Chondrocyte (in vitro differentiated cells): ENCODE results near the gene ELF5. TPM values are rescaled to one million over a fixed set of nuclear protein-coding genes. Genes with fewer than 3 reads are reported as not detected.

ENCODE experiments used
- DNase-seq: peaks from one replicate; pipeline ENCODE4 v3.0.0; 2021; ENCODE audit warnings: mixed read lengths, low spot score
- H3K27ac Mint-ChIP-seq: one replicate; pipeline ENCODE4 v1.8.0; 2021; ENCODE audit warnings: mild to moderate bottlenecking, moderate library complexity, mixed read lengths; ENCODE audit not compliant: unreplicated experiment
- H3K27me3 Mint-ChIP-seq: 2 replicates; pipeline ENCODE4 v1.8.0; 2021; ENCODE audit warnings: low read depth, mixed read lengths
- H3K36me3 Mint-ChIP-seq: 2 replicates; pipeline ENCODE4 v1.8.0; 2021; ENCODE audit warnings: low read depth, mixed read lengths
- H3K4me1 Mint-ChIP-seq: 2 replicates; pipeline ENCODE4 v1.8.0; 2021; ENCODE audit warnings: low read depth, mild to moderate bottlenecking, mixed read lengths
- H3K4me3 Mint-ChIP-seq: one replicate; pipeline ENCODE4 v1.8.0; 2021; ENCODE audit warnings: mild to moderate bottlenecking, moderate library complexity, mixed read lengths; ENCODE audit not compliant: unreplicated experiment
- H3K9me3 Mint-ChIP-seq: 2 replicates; pipeline ENCODE4 v1.8.0; 2021; ENCODE audit warnings: low read depth, mixed read lengths
- CTCF ChIP-seq: fragments of 200-600 bp; sonication (generic); IDR thresholded peaks from 2 replicates; pipeline ENCODE4 v1.5.0; 2021; ENCODE audit warnings: antibody characterized with exemption, mild to moderate bottlenecking, moderate library complexity
- total RNA-seq: library from RNA; stranded (reverse); gene quantifications from 3 replicates; pipeline ENCODE4 v1.2.1, GENCODE V29; 2021

Gene ELF5
- total RNA-seq, 1 donor from 2014 or later = not detected

- H3K36me3 Mint-ChIP-seq = no peaks in the 10 kb centered on the region
- no peak overlapping the region for H3K27ac Mint-ChIP-seq
- no peak for TF ChIP-seq CTCF
- H3K27me3 Mint-ChIP-seq = peaks cover 7% of the 10 kb centered on the region
- H3K4me1 Mint-ChIP-seq = no peaks in the 10 kb centered on the region
- no peak overlapping the region for H3K4me3 Mint-ChIP-seq
- H3K9me3 Mint-ChIP-seq = no peaks in the 10 kb centered on the region
- no peak for DNase-seq
Measured at GRCh38 chr11:34490304-34490703, 23.3 kb downstream of the ELF5 start.

GRCh38 chr11:34488855-34489557 is 24.6 kb downstream of the ELF5 start:
- Mint-ChIP-seq H3K9me3 (no peaks in the 10 kb centered on the region), H3K36me3 (no peaks in the 10 kb centered on the region), H3K4me1 (no peaks in the 10 kb centered on the region), H3K27ac (no peak overlapping the region), H3K27me3 (peaks cover 3% of the 10 kb centered on the region), H3K4me3 (no peak overlapping the region)
- no peak for TF ChIP-seq CTCF
- DNase-seq = no peak

GRCh38 chr11:34487430-34487829 is 26.2 kb downstream of the ELF5 start:
- no peak for TF ChIP-seq CTCF
- Mint-ChIP-seq H3K9me3 (no peaks in the 10 kb centered on the region), H3K4me1 (no peaks in the 10 kb centered on the region), H3K4me3 (no peak overlapping the region), H3K36me3 (no peaks in the 10 kb centered on the region), H3K27me3 (peaks cover 3% of the 10 kb centered on the region), H3K27ac (no peak overlapping the region)
- no peak for DNase-seq

DNA sequence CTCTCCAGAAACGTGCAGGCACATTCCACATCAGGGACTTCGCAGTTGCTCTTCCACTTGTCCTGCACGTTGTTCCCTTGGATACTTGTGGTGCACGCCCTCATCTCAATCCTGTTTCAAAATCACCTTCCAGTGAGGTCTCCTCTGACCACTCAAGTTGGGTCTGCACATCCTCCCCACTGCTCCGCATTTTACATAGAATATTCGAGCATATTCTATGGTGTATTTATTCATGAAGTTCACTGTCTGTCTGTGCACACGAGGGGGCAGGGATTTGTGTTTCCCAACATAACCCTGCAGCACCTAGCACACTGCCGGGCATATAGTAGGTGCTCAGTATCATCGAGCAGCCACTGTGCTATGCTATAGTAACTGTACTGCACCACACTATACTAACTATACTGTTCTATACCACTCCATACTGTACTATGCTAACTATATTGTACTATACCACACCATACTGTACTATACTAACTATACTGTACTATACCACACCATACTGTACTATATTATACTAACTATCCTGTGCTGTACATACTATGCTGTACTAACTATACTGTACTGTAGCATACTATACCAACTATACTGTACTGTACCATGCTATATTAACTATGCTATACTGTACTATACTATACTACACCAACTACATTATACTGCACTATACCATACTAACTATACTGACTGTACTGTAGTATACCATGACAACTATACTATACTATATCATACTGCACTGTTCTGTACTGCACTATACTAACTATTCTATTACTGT is 30.3 kb downstream of the ELF5 start:
- Mint-ChIP-seq H3K36me3 (no peaks in the 10 kb centered on the region), H3K9me3 (no peaks in the 10 kb centered on the region), H3K4me3 (no peak overlapping the region), H3K4me1 (peaks cover 12% of the 10 kb centered on the region), H3K27ac (no peak overlapping the region), H3K27me3 (peaks cover 1% of the 10 kb centered on the region)
- TF ChIP-seq CTCF = no peak
- DNase-seq = no peak

- H3K9me3 Mint-ChIP-seq = no peaks in the 10 kb centered on the region
- no peaks in the 10 kb centered on the region for H3K36me3 Mint-ChIP-seq
- DNase-seq = no peak
- no peak overlapping the region for H3K4me3 Mint-ChIP-seq
- no peak overlapping the region for H3K27ac Mint-ChIP-seq
- peaks cover 5% of the 10 kb centered on the region for H3K27me3 Mint-ChIP-seq
- no peak for TF ChIP-seq CTCF
- H3K4me1 Mint-ChIP-seq = peaks cover 12% of the 10 kb centered on the region
Measured at GRCh38 chr11:34481307-34481706, 32.3 kb downstream of the ELF5 start.
